GM12878 (cell line): ENCODE data around the gene ADCY2. TPM values are rescaled to one million over a fixed set of nuclear protein-coding genes. Genes with fewer than 3 reads are reported as not detected.

ENCODE experiments used
- ATAC-seq: fragments of 200-7000 bp; cut with Tn5 transposase; 3 replicates; pipeline ENCODE4 v1.9.1; 2020; ENCODE audit warnings: mild to moderate bottlenecking, moderate library complexity
- BruUV-seq: library from RNA; stranded (reverse); fragments of 400-500 nt; replicated peaks from 2 replicates; lab custom pipeline; 2021; lab: Mats Ljungman, UMichigan
- CTCF ChIA-PET: fragments of 300-600 bp; sonication (Branson Sonifier 250); formaldehyde crosslinking; extraction: SDS; loops from one replicate; lab custom pipeline; 2021; ENCODE audit warnings: inconsistent platforms; lab: Yijun Ruan, JAX
- POLR2A ChIA-PET: fragments of 350-600 bp; formaldehyde crosslinking; extraction: SDS; loops from one replicate; lab custom pipeline; 2021; ENCODE audit warnings: inconsistent platforms; lab: Charles Lee
- RAD21 ChIA-PET: fragments of 300-600 bp; sonication (Branson Sonifier 250); formaldehyde crosslinking; loops from one replicate; lab custom pipeline; 2023; ENCODE audit warnings: antibody characterized with exemption; ENCODE audit not compliant: unreplicated experiment; lab: Charles Lee
- SMC1A ChIA-PET: fragments of 300-600 bp; sonication (Branson Sonifier 250); formaldehyde crosslinking; loops from one replicate; lab custom pipeline; 2023; ENCODE audit not compliant: unreplicated experiment, uncharacterized antibody; lab: Charles Lee
- DNase-seq: peaks from one replicate; pipeline ENCODE4 v3.0.0-alpha.2; 2011; ENCODE audit warnings: low read depth, low spot score
- FAIRE-seq: peaks from 3 replicates; lab custom pipeline; 2011; peaks lifted over from hg19 to GRCh38; lab: Jason Lieb, UNC
- H2AFZ ChIP-seq: 2 replicates; pipeline ENCODE4 v1.6.0; 2011; ENCODE audit warnings: low read depth, low read length, control low read depth; ENCODE audit not compliant: control insufficient read depth
- H3K27ac ChIP-seq: 2 replicates; pipeline ENCODE4 v1.5.1; 2011; ENCODE audit warnings: control low read depth; ENCODE audit not compliant: control insufficient read depth, insufficient read depth
- H3K27me3 ChIP-seq, 2 experiments: replicated peaks in 1 of 2; 2 replicates each; pipeline versions ENCODE4 v1.6.0 to v1.6.1; 2011; ENCODE audit warnings: low read length in 1 of 2; ENCODE audit not compliant: control insufficient read depth in 2 of 2, insufficient read depth in 2 of 2
- H3K36me3 ChIP-seq, 2 experiments: 2 replicates each; pipeline ENCODE4 v1.5.1; 2011; ENCODE audit warnings: low read length in 1 of 2; ENCODE audit not compliant: control insufficient read depth in 2 of 2, insufficient read depth in 2 of 2
- H3K4me1 ChIP-seq: 2 replicates; pipeline ENCODE4 v1.6.1; 2011; ENCODE audit warnings: mild to moderate bottlenecking, low read length, moderate library complexity, mixed read lengths; ENCODE audit not compliant: control insufficient read depth, insufficient read depth
- H3K4me2 ChIP-seq: 2 replicates; pipeline ENCODE4 v1.6.0; 2011; ENCODE audit warnings: control low read depth; ENCODE audit not compliant: control insufficient read depth, insufficient read depth
- H3K4me3 ChIP-seq: fragments of 200-600 bp; sonication (generic); 2 replicates; pipeline ENCODE4 v1.5.1; 2016
- H3K79me2 ChIP-seq: 2 replicates; pipeline ENCODE4 v1.6.0; 2011; ENCODE audit warnings: low read length; ENCODE audit not compliant: control insufficient read depth, insufficient read depth
- H3K9ac ChIP-seq: 2 replicates; pipeline ENCODE4 v1.8.0; 2011; ENCODE audit warnings: low read length, control low read depth, mixed read lengths; ENCODE audit not compliant: control insufficient read depth, insufficient read depth
- H3K9me3 ChIP-seq: replicated peaks from 3 replicates; pipeline ENCODE4 v1.5.1; 2011; ENCODE audit warnings: mild to moderate bottlenecking, low read length; ENCODE audit not compliant: control insufficient read depth, insufficient read depth
- H4K20me1 ChIP-seq: 2 replicates; pipeline ENCODE4 v1.6.0; 2011; ENCODE audit not compliant: control insufficient read depth, insufficient read depth
- GABPA ChIP-seq: IDR thresholded peaks from 2 replicates; pipeline ENCODE4 v1.6.1; 2014; ENCODE audit warnings: antibody characterized with exemption, low read depth, mild to moderate bottlenecking, inconsistent platforms
- GATAD2B ChIP-seq: fragments of 450-650 bp; conservative IDR thresholded peaks from 2 replicates; pipeline ENCODE4 v1.6.1; 2017; ENCODE audit warnings: low read depth, mild to moderate bottlenecking, moderate library complexity
- WRNIP1 ChIP-seq: IDR thresholded peaks from 2 replicates; pipeline ENCODE4 v1.6.1; 2011; ENCODE audit warnings: low read depth, low read length, improper control_type of control experiment, borderline replicate concordance
- ZNF217 ChIP-seq: fragments of 450-650 bp; IDR thresholded peaks from 2 replicates; pipeline ENCODE4 v1.6.1; 2017; ENCODE audit warnings: antibody characterized with exemption, mild to moderate bottlenecking
- WGBS: methylation state at CpG from one replicate; pipeline ENCODE4 v1.1.6; 2016; ENCODE audit warnings: low lambda C conversion rate; ENCODE audit not compliant: insufficient replicate concordance, insufficient coverage; ENCODE audit errors: missing lambda C conversion rate; 5-methylcytosine and 5-hydroxymethylcytosine counted together
- in situ Hi-C: fragments of 300-500 bp; cut with MboI; formaldehyde crosslinking; loops from 9 replicates; pipeline ENCODE4 v1.14.3; 2018; ENCODE audit warnings: mixed read lengths
- intact Hi-C: fragments of 100-400 bp; cut with micrococcal nuclease; formaldehyde crosslinking; loops from one replicate; pipeline ENCODE4 v1.14.2; 2022; ENCODE audit not compliant: unreplicated experiment
- polyA plus RNA-seq, 11 experiments: library from polyadenylated mRNA; depleted of rRNA in 4 of 11; unstranded in 6 of 11; stranded (reverse) in 5 of 11; fragments of >200 nt; fragmentation: Nextera tagmentation in 4 of 11; fragmentation: Illumina TruSeq in 1 of 11; extraction: Ambion mirVana in 4 of 11; extraction: Trizol in 1 of 11; gene quantifications; 1 replicate in 1 of 11; 2 replicates in 10 of 11; pipeline versions ENCODE4 v1.2.1 to v1.2.3, GENCODE V29; 2011 to 2016; ENCODE audit warnings: inconsistent platforms in 2 of 11, missing spikeins in 2 of 11, low read depth in 1 of 11
- total RNA-seq, 4 experiments: library from RNA; depleted of rRNA in 3 of 4; stranded (reverse); fragments of >200 nt in 3 of 4; fragmentation: Illumina TruSeq in 1 of 4; extraction: Trizol in 1 of 4; gene quantifications; 2 replicates each; pipeline versions ENCODE4 v1.2.1 to v1.2.3, GENCODE V29; 2013 to 2021
- TF ChIP-seq, protein P1 (sequence below): fragments of 150-350 bp; IDR thresholded peaks from 2 replicates; pipeline ENCODE4 v1.6.1; 2014; ENCODE audit warnings: mild to moderate bottlenecking, low read depth, low read length
- TF ChIP-seq, protein P2 (sequence below): fragments of 450-650 bp; IDR thresholded peaks from 2 replicates; pipeline ENCODE4 v1.6.1; 2017; ENCODE audit warnings: low read depth, mild to moderate bottlenecking, moderate library complexity

ADCY2 gene
- total and polyA plus RNA-seq, 10 of the 15 experiments (the other 5 are each of a cell fraction or from before 2014, with no cell fraction given): 0.07 to 0.26 TPM; not detected in 8

- RAD21 ChIA-PET: no interaction called here
Observed at GRCh38 chr5:7851617-7852289, 455.8 kb downstream of the ADCY2 start.

GRCh38 chr5:7852542-7852941, 456.6 kb downstream of the ADCY2 start:
- ChIA-PET POLR2A (no interaction called here), SMC1A (interaction anchor here (0.7 kb wide), 1 partner anchor 8 kb away, joined by 3 read pairs; no protein-coding TSS in a partner anchor), CTCF (no interaction called here), RAD21 (no interaction called here)
- Histone ChIP-seq H4K20me1 (no peaks in the 10 kb centered on the region), H3K4me2 (no peak overlapping the region), H2AFZ (no peak overlapping the region), H3K9me3 (no peaks in the 10 kb centered on the region; the same call in 2 of the 3 replicates), H3K27ac (no peak overlapping the region), H3K4me1 (no peaks in the 10 kb centered on the region), H3K79me2 (no peaks in the 10 kb centered on the region), H3K4me3 (no peak overlapping the region), H3K9ac (no peak overlapping the region), H3K36me3 (no peaks in the 10 kb centered on the region; a peak in 1 of 4 replicates), H3K27me3 (peaks cover 6 to 9% of the 10 kb centered on the region in 2 experiments; a peak in 3 of 4 replicates)
- peak; percentile 24; the same call in 2 of the 3 replicates for ATAC-seq
- no peak for FAIRE-seq
- intact Hi-C loops: no loop called here
- WGBS: 0% methylated on average over 1 of the region's 1 CpG
- in situ Hi-C loops: no loop called here
- BruUV-seq: no TSS peak
- DNase-seq: no peak
- TF ChIP-seq ZNF217 (no peak), WRNIP1 (no peak), GABPA (no peak), GATAD2B (no peak)
- TF ChIP-seq, protein P1, sequence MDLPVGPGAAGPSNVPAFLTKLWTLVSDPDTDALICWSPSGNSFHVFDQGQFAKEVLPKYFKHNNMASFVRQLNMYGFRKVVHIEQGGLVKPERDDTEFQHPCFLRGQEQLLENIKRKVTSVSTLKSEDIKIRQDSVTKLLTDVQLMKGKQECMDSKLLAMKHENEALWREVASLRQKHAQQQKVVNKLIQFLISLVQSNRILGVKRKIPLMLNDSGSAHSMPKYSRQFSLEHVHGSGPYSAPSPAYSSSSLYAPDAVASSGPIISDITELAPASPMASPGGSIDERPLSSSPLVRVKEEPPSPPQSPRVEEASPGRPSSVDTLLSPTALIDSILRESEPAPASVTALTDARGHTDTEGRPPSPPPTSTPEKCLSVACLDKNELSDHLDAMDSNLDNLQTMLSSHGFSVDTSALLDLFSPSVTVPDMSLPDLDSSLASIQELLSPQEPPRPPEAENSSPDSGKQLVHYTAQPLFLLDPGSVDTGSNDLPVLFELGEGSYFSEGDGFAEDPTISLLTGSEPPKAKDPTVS: no peak

More at GRCh38 chr5:7851617-7852289, 455.8 kb downstream of the ADCY2 start:
- H3K27ac ChIP-seq: no peak overlapping the region
- WGBS: 86% methylated on average over 8 of the region's 8 CpGs
- ChIA-PET POLR2A (no interaction called here), SMC1A (no interaction called here), CTCF (no interaction called here)
- BruUV-seq: no TSS peak
- no peak for ATAC-seq
- H4K20me1 ChIP-seq: no peaks in the 10 kb centered on the region
- H3K36me3 ChIP-seq: no peaks in the 10 kb centered on the region
- H3K9ac ChIP-seq: no peak overlapping the region
- no peak overlapping the region for H3K4me3 ChIP-seq
- intact Hi-C loops (no loop called here), in situ Hi-C loops (no loop called here)
- H2AFZ ChIP-seq: no peak overlapping the region
- no peak overlapping the region for H3K4me2 ChIP-seq
- H3K4me1 ChIP-seq: no peaks in the 10 kb centered on the region
- H3K9me3 ChIP-seq: no peaks in the 10 kb centered on the region; the same call in 2 of the 3 replicates
- no peak for DNase-seq
- no peak for FAIRE-seq
- H3K79me2 ChIP-seq: no peaks in the 10 kb centered on the region
- TF ChIP-seq, protein P2, sequence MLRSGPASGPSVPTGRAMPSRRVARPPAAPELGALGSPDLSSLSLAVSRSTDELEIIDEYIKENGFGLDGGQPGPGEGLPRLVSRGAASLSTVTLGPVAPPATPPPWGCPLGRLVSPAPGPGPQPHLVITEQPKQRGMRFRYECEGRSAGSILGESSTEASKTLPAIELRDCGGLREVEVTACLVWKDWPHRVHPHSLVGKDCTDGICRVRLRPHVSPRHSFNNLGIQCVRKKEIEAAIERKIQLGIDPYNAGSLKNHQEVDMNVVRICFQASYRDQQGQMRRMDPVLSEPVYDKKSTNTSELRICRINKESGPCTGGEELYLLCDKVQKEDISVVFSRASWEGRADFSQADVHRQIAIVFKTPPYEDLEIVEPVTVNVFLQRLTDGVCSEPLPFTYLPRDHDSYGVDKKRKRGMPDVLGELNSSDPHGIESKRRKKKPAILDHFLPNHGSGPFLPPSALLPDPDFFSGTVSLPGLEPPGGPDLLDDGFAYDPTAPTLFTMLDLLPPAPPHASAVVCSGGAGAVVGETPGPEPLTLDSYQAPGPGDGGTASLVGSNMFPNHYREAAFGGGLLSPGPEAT: no peak
- TF ChIP-seq, all 136 proteins: peak for 0
- H3K27me3 ChIP-seq: peaks cover 6 to 9% of the 10 kb centered on the region in 2 experiments; a peak in 3 of 4 replicates
